ENCODE data around the gene ENTHD1.
"Not testable (repeated sequence)": the region's sequence is repeated elsewhere in the genome, so short reads cannot be mapped to it uniquely, and the experiment has no call there.

DNA sequence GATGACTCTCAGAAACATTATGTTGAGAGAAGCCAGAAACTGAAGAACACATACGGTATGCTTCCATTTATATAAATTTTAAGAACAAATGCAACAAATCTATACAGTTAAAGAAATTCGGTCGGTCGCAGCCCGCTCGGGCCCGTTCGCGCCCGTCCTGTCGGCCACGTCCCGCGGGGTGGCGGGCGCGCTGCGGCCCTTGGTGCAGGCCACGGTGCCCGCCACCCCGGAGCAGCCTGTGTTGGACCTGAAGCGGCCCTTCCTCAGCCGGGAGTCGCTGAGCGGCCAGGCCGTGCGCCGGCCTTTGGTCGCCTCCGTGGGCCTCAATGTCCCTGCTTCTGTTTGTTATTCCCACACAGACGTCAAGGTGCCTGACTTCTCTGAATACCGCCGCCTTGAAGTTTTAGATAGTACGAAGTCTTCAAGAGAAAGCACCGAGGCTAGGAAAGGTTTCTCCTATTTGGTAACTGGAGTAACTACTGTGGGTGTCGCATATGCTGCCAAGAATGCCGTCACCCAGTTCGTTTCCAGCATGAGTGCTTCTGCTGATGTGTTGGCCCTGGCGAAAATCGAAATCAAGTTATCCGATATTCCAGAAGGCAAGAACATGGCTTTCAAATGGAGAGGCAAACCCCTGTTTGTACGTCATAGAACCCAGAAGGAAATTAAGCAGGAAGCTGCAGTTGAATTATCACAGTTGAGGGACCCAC is 18.2 kb downstream of the ENTHD1 start:
- TF ChIP-seq POLR2A (IDR thresholded peaks at IDR 0.05; ENCODE audit: low read length); GATA1 (IDR thresholded peaks at IDR 0.05; ENCODE audit: low read depth, low read length): not testable (repeated sequence)
